ENCODE results near the gene RP2.

RP2 gene

GRCh38 chrX:46823481-46823880 lies 13.4 kb upstream of the RP2 start:
- peak; percentile 32 for DNase-seq (ENCODE audit: low read depth)
- TF ChIP-seq CTCF (IDR thresholded peaks at IDR 0.05; ENCODE audit: insufficient read depth, low read depth, low read length, missing control alignments): no peak
- no peak overlapping the region for H3K4me3 ChIP-seq (ENCODE audit: low read length)

GRCh38 chrX:46831765-46832327 lies 5.0 kb upstream of the RP2 start:
- peak; percentile 83 for DNase-seq (ENCODE audit: low read depth)
- TF ChIP-seq CTCF (IDR thresholded peaks at IDR 0.05; ENCODE audit: insufficient read depth, low read depth, low read length, missing control alignments): no peak
- H3K4me3 ChIP-seq (ENCODE audit: low read length): no peak overlapping the region

GRCh38 chrX:46837558-46838485 lies 979 bp downstream of the RP2 start:
- peak overlapping the region; percentile 73 for H3K4me3 ChIP-seq (ENCODE audit: low read length)
- DNase-seq (ENCODE audit: low read depth): peak; percentile 57
- no peak for TF ChIP-seq CTCF (IDR thresholded peaks at IDR 0.05; ENCODE audit: insufficient read depth, low read depth, low read length, missing control alignments)

- DNase-seq (ENCODE audit: low read depth): peak; percentile 38
- H3K4me3 ChIP-seq (ENCODE audit: low read length): peak overlapping the region; percentile 73
- TF ChIP-seq CTCF (IDR thresholded peaks at IDR 0.05; ENCODE audit: insufficient read depth, low read depth, low read length, missing control alignments): no peak
These were observed 1.6 kb downstream of the RP2 start for GRCh38 chrX:46838486-46838870.

- no peak for DNase-seq (ENCODE audit: low read depth)
- peak overlapping the region; percentile 73 for H3K4me3 ChIP-seq (ENCODE audit: low read length)
- TF ChIP-seq CTCF (IDR thresholded peaks at IDR 0.05; ENCODE audit: insufficient read depth, low read depth, low read length, missing control alignments): no peak
These were observed 2.2 kb downstream of the RP2 start for GRCh38 chrX:46838974-46839480.

GRCh38 chrX:46840946-46841345 lies 4.1 kb downstream of the RP2 start:
- TF ChIP-seq CTCF (IDR thresholded peaks at IDR 0.05; ENCODE audit: insufficient read depth, low read depth, low read length, missing control alignments): no peak
- DNase-seq (ENCODE audit: low read depth): peak; percentile 51
- no peak overlapping the region for H3K4me3 ChIP-seq (ENCODE audit: low read length)

Measured in epithelial cell of esophagus (primary cell).